ENCODE measurements around the gene CCDC82. TPM values are rescaled to one million over a fixed set of nuclear protein-coding genes. Genes with fewer than 3 reads are reported as not detected.

CCDC82 gene
- 3.7 and 10.7 TPM in 2 replicates for total RNA-seq

GRCh38 chr11:96389720-96390487 lies at the start of gene CCDC82, which contains the start of gene JRKL:
Gene CCDC82 (minus strand): TSS chr11:96389912. CDS start chr11:96384747, 5,165 bp downstream.
Gene JRKL (plus strand): TSS chr11:96390013. CDS start chr11:96390650, 637 bp downstream.

GRCh38 chr11:96342961-96343711 lies 46.6 kb downstream of the CCDC82 start, which contains the start of gene MAML2:
Gene MAML2 (minus strand): TSS chr11:96343195. CDS start chr11:96341895, 1,300 bp downstream.

Other genes starting within 250 kb of the CCDC82 start
- gene MAML2, start 46.7 kb downstream of the CCDC82 start, total RNA-seq = 15.2 and 16.0 TPM in 2 replicates
- 4.9 and 5.3 TPM in 2 replicates for gene JRKL, start 101 bp upstream of the CCDC82 start, total RNA-seq